GM18519 (cell line): ENCODE measurements around the gene DENND1A.
"Not testable (repeated sequence)": the region's sequence is repeated elsewhere in the genome, so short reads cannot be mapped to it uniquely, and the experiment has no call there.

ENCODE experiments used
- ATAC-seq: cut with Tn5 transposase; IDR thresholded peaks from one replicate; pipeline ENCODE4 v1.9.1; 2021; ENCODE audit warnings: mild to moderate bottlenecking, moderate library complexity; ENCODE audit not compliant: unreplicated experiment, low FRiP score

Gene DENND1A

GRCh38 chr9:123947326-123947725, 17.4 kb upstream of the DENND1A start:
- ATAC-seq: no peak

- ATAC-seq: no peak
These were observed 16.3 kb upstream of the DENND1A start for GRCh38 chr9:123946101-123946821.

GRCh38 chr9:123945532-123945931, 15.6 kb upstream of the DENND1A start:
- ATAC-seq: no peak

GRCh38 chr9:123944464-123944863, 14.5 kb upstream of the DENND1A start:
- not testable (repeated sequence) for ATAC-seq

- no peak for ATAC-seq
These were observed 13.7 kb upstream of the DENND1A start for GRCh38 chr9:123943671-123944070.

- no peak for ATAC-seq
These were observed 12.6 kb upstream of the DENND1A start for GRCh38 chr9:123942542-123942941.

GRCh38 chr9:123941524-123942070, 11.7 kb upstream of the DENND1A start:
- no peak for ATAC-seq

GRCh38 chr9:123940721-123941523, 11.0 kb upstream of the DENND1A start:
- no peak for ATAC-seq

- ATAC-seq: no peak
These were observed 8.5 kb upstream of the DENND1A start for GRCh38 chr9:123938401-123938800.

GRCh38 chr9:123936575-123936974, 6.6 kb upstream of the DENND1A start:
- not testable (repeated sequence) for ATAC-seq

- ATAC-seq: no peak
These were observed 3.7 kb upstream of the DENND1A start for GRCh38 chr9:123933440-123934212.

DNA sequence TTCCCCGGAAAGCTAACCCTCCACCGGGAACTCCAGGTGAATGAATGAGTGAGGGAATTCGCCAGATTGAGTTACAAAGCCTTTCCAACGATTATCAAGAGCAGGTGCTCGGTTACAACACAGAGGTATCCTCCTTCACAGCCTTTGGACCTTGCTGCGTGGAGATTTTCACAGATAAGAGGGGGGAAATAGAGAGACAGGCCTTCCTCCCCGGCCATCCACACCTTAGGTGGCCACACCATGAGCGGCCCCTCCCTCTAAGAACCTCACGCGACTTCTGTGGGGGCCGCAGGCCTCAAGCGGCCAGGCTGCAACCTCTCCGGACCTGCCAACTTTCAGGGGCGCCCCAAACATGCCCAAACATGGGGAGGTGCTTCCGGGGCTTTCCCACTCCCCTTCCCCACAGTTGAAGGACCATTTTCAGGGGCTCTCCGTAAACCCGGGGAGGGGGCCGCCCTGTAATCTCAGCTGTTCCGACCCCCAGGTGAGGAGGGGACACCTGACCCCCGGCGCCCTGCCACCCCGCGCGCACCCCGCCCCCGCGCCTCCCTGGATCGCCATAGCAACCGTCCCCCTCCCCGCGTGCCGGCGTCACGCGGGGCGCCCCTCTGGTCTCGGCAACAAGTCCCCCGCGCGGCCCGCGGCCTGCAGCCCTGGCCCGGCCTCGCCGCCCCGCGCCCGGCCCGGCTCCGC, 603 bp downstream of the DENND1A start:
- ATAC-seq: no peak

DNA sequence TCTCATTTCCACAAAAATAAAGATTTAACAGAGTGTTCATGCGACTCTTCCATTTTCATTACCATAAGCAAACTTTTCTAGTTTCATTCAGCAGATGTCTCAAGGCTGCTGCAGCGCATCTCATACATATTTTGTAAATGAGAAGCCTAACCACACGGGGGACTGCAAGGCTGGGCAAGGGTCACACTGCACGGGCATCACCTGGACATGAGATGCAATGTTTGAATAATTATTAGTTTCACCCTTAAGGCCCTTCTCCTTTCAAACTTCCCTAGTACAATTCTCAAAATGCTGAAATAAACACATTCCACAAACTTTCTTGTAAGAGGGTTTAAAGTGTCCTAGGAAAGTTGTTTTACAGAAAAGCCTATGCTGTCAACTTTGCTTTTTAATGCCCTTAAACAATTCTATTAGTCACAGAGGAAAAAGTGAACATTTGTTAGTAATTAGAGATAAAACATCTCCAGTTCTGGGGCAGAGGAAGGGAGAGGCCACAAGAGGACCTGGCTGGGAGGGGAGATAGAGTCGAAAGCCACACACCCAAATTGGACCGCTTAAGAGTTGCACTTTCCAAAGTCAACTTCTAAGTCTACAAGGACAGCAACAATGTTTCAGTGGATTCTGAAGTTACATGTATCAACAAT, 1.3 kb downstream of the DENND1A start:
- ATAC-seq: no peak

- ATAC-seq: no peak
These were observed 2.0 kb downstream of the DENND1A start for GRCh38 chr9:123927625-123928532.

- ATAC-seq: no peak
These were observed 3.0 kb downstream of the DENND1A start for GRCh38 chr9:123926941-123927340.

- no peak for ATAC-seq
These were observed 4.1 kb downstream of the DENND1A start for GRCh38 chr9:123925819-123926218.

DNA sequence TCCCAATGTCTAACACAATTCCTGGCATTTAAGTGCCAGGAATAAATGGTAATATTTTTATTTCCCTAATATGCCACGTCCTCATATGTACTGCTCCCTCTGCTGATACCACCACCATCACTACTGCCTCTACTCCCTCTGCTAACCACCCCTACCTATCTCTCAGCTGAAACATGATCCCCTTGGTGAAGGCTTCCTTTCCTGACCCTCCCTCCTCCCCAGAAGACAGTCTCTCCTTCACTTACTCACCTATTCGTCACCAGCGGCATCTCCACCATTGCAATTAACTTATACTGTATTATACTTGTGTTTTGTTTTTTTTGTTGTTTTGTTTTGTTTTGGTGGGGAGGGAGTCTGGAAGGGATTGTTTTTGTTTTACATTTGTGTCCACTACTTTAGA, 4.8 kb downstream of the DENND1A start:
- ATAC-seq: no peak

DNA sequence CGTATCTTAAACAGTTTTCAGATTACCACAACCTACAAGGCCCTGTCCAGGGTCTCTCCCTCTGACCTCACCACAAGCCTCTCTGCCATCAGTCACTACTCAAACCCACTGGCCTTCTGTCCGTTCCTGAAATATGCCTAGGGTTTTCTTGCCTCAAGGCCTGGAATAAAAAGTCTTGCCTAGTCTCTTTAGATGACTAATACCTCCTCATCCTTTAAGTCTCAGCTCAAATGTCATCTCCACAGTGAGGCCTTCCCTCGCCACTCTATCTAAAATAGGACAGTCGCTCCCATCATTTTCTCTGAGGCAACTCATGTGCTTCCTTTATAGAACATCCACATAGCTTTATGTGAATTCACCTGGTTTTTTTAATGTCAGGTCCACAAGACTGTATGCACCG, 5.2 kb downstream of the DENND1A start:
- ATAC-seq: no peak

DNA sequence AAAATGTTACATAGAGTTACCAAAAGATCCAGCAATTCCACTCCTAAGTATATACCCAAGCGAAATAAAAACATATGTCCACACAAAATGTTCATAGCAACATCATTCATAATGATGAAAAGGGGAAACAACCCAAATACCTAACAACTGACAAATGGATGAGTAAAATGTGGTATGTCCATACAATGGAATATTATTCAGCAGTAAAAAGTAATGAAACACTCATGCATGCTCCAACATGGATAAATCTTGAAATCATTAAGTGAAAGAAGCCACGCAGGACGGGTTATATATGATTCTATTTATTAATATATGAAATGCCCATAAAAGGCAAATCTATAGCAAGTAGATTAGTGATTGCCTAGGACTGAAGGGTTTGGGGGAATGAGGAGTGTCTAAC, 6.0 kb downstream of the DENND1A start:
- no peak for ATAC-seq
